GM04503 (cell line): ENCODE results near the gene CHST11.

Experiments used
- DNase-seq: peaks from one replicate; pipeline ENCODE4 v3.0.0-alpha.2; 2012; ENCODE audit warnings: low read depth

The CHST11 gene

GRCh38 chr12:104434129-104434528 is 22.6 kb upstream of the CHST11 start:
- no peak for DNase-seq

GRCh38 chr12:104435175-104435574 is 21.6 kb upstream of the CHST11 start:
- no peak for DNase-seq

GRCh38 chr12:104435765-104436164 is 21.0 kb upstream of the CHST11 start:
- no peak for DNase-seq

- no peak for DNase-seq
Observed at GRCh38 chr12:104436790-104437189, 20.0 kb upstream of the CHST11 start.

- DNase-seq = no peak
Observed at GRCh38 chr12:104438134-104438533, 18.6 kb upstream of the CHST11 start.

GRCh38 chr12:104439137-104439536 is 17.6 kb upstream of the CHST11 start:
- no peak for DNase-seq

GRCh38 chr12:104443008-104443407 is 13.7 kb upstream of the CHST11 start:
- no peak for DNase-seq

GRCh38 chr12:104446646-104447421 is 9.9 kb upstream of the CHST11 start:
- no peak for DNase-seq

GRCh38 chr12:104448031-104448430 is 8.7 kb upstream of the CHST11 start:
- no peak for DNase-seq

- DNase-seq = no peak
Observed at GRCh38 chr12:104448451-104448850, 8.3 kb upstream of the CHST11 start.

GRCh38 chr12:104450700-104451099 is 6.0 kb upstream of the CHST11 start:
- DNase-seq = no peak

GRCh38 chr12:104452087-104452486 is 4.7 kb upstream of the CHST11 start:
- no peak for DNase-seq

GRCh38 chr12:104453133-104453532 is 3.6 kb upstream of the CHST11 start:
- no peak for DNase-seq

GRCh38 chr12:104454997-104455396 is 1.8 kb upstream of the CHST11 start:
- DNase-seq = peak; percentile 44

GRCh38 chr12:104455578-104456416 is 951 bp upstream of the CHST11 start:
- no peak for DNase-seq

GRCh38 chr12:104456950-104457745 is 400 bp downstream of the CHST11 start:
- DNase-seq = peak; percentile 45

- no peak for DNase-seq
Observed at GRCh38 chr12:104457746-104458693, 1.3 kb downstream of the CHST11 start.

- DNase-seq = no peak
Observed at GRCh38 chr12:104458694-104459367, 2.1 kb downstream of the CHST11 start.

GRCh38 chr12:104459368-104459909 is 2.7 kb downstream of the CHST11 start:
- DNase-seq = no peak

- DNase-seq = no peak
Observed at GRCh38 chr12:104460041-104460719, 3.4 kb downstream of the CHST11 start.
